AG09319 (cell line): ENCODE data around the gene VPS35.
"Not testable (repeated sequence)": the region's sequence is repeated elsewhere in the genome, so short reads cannot be mapped to it uniquely, and the experiment has no call there.

Source experiments
- DNase-seq: peaks from one replicate; pipeline ENCODE4 v3.0.0-alpha.2; 2010; ENCODE audit warnings: low read depth; ENCODE audit errors: extremely low read depth
- TF ChIP-seq, protein P1 (sequence below): IDR thresholded peaks from 2 replicates; pipeline ENCODE4 v1.5.1; 2011; ENCODE audit warnings: low read depth, mild to moderate bottlenecking, inconsistent platforms, low read length, moderate library complexity

The VPS35 gene

DNA sequence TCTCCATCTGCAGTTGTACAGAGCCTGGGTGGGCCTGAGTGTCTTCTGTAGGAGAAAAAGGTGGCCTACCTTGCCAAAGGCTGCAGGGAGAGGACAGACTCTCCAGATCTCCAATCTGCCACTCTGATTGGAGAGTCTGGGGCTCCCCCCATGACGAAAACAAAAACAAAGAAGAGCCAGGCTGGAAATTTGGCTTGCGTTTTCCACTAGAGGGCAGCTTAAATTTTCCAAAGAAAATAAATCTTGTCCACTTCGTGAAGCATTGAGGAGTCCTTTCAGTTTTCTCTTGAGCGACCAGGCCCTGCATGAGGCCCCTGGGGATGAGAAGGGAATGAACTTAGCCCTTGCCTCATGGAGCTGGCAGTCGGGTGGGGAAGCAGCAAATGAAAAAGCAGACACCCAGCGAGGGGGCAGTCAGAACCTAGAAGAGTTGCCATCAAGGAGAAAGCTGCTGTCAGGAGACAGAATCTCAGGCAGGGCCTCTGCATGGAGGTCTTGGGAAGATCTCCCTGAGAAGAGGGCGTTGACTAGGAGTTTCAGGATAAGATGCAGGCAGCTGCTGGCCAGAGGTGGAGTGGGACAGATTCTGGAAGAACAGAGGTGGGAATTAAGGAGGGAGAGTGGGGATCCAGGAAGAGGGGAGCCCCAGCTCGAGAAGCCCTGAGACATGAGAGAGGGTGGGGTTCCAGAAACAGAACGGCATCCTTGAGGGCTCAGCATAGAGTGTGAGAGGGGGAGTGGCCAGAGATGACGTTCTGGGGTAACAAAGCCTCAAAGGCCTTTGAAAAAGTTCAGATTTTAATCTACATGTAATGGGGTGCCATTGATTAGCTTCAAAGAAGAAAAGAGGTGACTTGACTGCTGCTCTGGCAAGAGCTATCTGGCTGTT, 59.4 kb downstream of the VPS35 start:
- TF ChIP-seq, protein P1, sequence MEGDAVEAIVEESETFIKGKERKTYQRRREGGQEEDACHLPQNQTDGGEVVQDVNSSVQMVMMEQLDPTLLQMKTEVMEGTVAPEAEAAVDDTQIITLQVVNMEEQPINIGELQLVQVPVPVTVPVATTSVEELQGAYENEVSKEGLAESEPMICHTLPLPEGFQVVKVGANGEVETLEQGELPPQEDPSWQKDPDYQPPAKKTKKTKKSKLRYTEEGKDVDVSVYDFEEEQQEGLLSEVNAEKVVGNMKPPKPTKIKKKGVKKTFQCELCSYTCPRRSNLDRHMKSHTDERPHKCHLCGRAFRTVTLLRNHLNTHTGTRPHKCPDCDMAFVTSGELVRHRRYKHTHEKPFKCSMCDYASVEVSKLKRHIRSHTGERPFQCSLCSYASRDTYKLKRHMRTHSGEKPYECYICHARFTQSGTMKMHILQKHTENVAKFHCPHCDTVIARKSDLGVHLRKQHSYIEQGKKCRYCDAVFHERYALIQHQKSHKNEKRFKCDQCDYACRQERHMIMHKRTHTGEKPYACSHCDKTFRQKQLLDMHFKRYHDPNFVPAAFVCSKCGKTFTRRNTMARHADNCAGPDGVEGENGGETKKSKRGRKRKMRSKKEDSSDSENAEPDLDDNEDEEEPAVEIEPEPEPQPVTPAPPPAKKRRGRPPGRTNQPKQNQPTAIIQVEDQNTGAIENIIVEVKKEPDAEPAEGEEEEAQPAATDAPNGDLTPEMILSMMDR: peak; percentile 68
- peak; percentile 41 for DNase-seq

DNA sequence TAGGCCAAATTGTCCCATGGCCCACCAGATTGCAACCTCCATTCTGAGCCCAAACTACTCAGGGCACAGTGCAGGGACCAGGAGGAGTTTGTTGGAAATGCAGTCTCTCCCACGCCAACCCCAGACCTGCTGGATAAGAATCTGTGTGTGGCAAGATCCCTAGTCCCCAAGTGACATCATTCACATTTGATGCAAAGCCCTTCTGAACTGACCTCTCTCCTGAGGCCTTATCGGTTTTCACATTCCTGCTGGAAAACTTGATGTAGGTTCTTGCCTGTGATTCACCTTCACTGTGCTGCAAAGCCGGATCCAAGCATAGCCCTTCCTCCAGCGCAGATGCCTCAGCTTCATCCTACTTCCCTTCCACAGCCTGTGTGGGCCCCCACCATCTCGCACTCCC, 61.2 kb downstream of the VPS35 start:
- TF ChIP-seq, protein P1: no peak
- no peak for DNase-seq

DNA sequence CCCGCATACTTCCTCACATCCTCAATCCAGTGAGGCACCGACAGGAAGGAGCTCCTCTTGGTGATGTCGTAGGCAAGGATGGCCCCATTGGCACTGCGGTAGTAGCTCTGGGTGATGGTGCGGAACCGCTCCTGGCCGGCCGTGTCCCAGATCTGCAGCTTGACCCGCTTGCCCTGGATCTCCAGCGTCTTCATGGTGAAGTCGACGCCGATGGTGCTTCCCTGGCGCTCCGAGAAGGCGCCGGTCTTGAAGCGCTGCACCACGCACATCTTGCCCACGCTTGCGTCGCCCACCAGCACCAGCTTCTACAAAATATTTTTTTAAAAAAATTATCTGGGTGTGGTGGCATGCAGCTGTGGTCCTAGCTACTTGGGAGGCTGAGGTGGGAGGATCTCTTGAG, 62.3 kb downstream of the VPS35 start:
- not testable (repeated sequence) for DNase-seq

DNA sequence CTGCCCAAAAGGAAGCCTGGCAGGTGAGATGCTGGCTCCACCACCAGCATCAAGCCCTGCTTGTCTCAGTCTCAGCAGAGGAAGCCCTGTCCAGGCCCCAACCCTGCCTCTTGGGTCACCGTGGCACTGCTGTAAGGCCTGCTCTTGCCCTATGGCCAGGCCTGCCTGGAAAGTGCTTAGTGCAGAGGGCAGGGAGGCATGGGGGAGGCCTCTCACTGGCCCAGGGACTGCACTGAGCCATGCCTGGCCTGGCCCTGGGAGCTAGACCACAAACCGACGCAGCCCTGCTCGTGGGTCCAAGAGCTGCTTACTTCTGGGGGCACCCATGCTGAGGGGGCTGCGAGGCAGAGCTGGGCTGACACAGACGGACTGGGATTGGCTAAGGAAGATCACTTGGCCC, 64.1 kb downstream of the VPS35 start:
- DNase-seq: not testable (repeated sequence)

DNA sequence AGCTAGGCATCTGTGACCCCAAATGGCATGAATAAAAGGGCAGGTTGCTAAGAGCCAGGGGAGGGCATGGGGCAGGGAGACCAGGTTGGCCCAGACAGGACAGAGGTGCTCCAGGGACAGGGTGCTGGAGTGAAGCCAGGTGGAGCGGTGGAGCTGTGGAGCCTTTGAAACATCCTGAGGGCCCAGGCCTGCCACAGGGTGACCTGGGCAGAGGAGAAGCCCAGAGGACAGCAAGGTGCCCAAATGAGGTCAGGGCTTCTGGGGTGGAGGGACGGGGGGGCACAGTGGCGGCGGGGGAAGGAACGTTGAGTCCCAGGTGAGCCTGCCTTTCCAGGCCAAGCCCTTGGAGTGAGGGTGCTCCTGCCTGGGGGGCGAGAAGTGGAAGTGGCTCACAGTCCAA, 65.3 kb downstream of the VPS35 start:
- not testable (repeated sequence) for DNase-seq

DNA sequence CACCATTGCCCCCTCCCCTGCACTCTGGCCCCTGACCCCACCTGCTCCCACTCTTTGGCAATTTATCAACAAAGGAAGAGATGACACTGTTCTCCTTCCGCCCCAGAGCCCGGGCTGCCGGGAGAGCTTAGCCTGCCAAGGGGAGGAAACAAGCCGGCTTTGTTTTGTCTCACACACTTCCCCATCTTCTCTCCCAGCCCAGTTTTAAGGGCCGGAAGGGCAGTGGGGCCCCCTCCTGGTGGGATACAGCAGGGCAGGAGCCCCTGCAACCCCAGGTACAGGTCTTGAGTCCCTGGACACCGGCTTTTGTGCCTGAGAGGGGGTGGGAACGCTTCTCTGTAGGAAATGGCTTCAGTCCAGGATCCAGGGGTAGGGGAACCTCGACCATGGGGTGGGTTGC, 65.7 kb downstream of the VPS35 start:
- DNase-seq: not testable (repeated sequence)

DNA sequence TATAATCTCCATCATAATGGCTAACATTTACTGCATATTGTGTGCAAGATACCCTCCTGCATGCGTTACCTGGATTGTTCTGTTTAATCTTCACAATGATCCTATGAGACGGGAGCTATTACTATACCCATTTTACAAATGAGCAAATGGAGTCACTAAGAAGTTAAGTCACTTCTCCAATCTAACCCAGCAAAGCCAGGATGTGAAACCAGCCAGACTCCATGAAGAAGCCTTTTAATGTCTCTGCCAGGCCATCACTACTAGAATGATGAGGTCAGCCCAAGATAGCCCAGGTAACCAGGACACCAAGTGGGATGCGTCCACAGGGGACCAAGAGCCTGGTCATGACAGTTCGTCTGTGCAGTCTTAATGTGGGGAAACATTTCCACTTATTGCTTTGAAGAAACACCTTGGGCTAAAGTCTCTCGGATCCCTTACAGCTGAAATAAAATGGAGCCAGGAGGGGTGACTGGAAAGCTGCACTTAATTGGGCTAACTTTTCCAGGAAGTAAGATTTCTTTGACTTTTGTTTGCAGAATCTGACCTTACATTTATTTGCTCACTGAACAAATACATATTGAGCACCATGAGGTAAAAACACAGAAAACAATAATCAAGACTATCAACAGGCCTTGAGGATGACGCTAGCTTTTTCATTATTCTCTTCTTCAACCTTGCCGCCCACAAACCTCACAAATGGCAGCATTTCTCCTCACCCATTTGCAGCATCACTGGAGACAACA, 66.9 kb downstream of the VPS35 start:
- TF ChIP-seq, protein P1: no peak
- DNase-seq: no peak

DNA sequence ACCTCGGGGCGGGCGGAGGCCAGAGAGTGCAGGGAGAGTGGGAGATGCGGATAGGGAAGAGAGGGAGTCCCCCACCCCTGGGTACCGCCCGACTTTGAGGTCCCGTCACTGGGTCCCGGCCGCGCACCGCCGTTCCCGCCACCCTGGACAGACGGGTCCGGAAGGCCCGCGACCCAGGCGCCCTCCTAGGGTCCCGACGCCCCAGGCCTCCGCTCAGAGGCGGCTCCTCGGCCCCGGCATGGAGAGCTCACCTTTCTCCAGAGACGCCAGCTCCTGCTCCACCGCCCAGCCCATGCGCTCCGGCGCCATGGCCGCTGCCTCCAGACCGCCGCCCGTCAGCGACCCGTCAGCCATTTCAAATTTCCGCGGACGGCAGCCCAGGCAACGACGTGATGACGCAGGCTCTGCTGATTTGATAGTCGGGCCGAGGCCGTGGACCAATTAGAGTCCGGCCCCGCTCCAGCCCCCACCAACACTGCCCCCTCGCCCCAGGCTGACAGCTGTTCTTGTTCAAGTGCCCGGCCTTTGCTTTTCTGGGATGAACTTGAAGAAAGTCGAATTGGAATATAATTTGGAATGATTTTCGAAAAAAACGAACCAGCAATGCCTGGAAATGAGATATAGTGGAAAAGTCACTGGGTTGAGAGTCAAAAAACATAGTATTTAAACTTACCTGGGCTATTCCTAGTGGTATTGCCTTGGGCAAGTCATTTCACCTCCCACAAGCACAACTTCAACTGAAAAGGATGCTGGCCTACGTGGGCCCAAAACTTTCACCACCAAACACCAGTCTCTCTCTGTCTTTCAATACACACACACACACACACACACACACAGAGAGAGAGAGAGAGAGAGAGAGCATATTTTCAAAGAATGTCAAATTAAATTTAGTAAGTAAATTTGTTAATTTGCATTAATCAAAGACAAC, 67.7 kb downstream of the VPS35 start, which contains the start of gene SHCBP1:
Gene SHCBP1 (minus strand): TSS at position 374 of the 928 bp plus-strand sequence. CDS start 20 bp downstream, at position 354.
- TF ChIP-seq, protein P1: no peak; the same call in 1 of the 2 replicates
- DNase-seq: peak; percentile 80
